IPS-15b (cell line): ENCODE data around the gene PPIP5K1.
"Not testable (repeated sequence)": the region's sequence is repeated elsewhere in the genome, so short reads cannot be mapped to it uniquely, and the experiment has no call there.

Source experiments
- H3K27me3 ChIP-seq: one replicate; pipeline ENCODE4 v1.6.1; 2013; ENCODE audit warnings: low read length; ENCODE audit not compliant: control insufficient read depth, insufficient read depth
- H3K36me3 ChIP-seq: one replicate; pipeline ENCODE4 v1.6.1; 2013; ENCODE audit warnings: low read length; ENCODE audit not compliant: control insufficient read depth, insufficient read depth
- H3K4me1 ChIP-seq: one replicate; pipeline ENCODE4 v1.6.1; 2013; ENCODE audit warnings: mild to moderate bottlenecking, low read length; ENCODE audit not compliant: control insufficient read depth, insufficient read depth
- H3K4me3 ChIP-seq: one replicate; pipeline ENCODE4 v1.5.1; 2013; ENCODE audit warnings: low read depth, low read length
- H3K9ac ChIP-seq: one replicate; pipeline ENCODE4 v1.6.1; 2013; ENCODE audit warnings: low read depth, mild to moderate bottlenecking, low read length
- H3K9me3 ChIP-seq: one replicate; pipeline ENCODE4 v1.6.1; 2013; ENCODE audit warnings: mild to moderate bottlenecking, low read length; ENCODE audit not compliant: control insufficient read depth, insufficient read depth

Gene PPIP5K1

GRCh38 chr15:43538091-43538490, 51.9 kb downstream of the PPIP5K1 start:
- no peak overlapping the region for H3K9ac ChIP-seq
- H3K27me3 ChIP-seq = no peaks in the 10 kb centered on the region
- no peak overlapping the region for H3K4me3 ChIP-seq
- H3K36me3 ChIP-seq = peaks cover 3% of the 10 kb centered on the region
- H3K9me3 ChIP-seq = no peaks in the 10 kb centered on the region
- no peaks in the 10 kb centered on the region for H3K4me1 ChIP-seq

GRCh38 chr15:43534897-43535296, 55.1 kb downstream of the PPIP5K1 start:
- Histone ChIP-seq H3K4me1 (peaks cover 7% of the 10 kb centered on the region), H3K4me3 (no peak overlapping the region), H3K9ac (no peak overlapping the region), H3K36me3 (peaks cover 3% of the 10 kb centered on the region), H3K9me3 (no peaks in the 10 kb centered on the region), H3K27me3 (no peaks in the 10 kb centered on the region)

- not testable (repeated sequence) for H3K9me3 ChIP-seq, H3K4me3 ChIP-seq, H3K36me3 ChIP-seq
These were observed 57.2 kb downstream of the PPIP5K1 start for GRCh38 chr15:43532826-43533225.

GRCh38 chr15:43531018-43531670, 58.9 kb downstream of the PPIP5K1 start:
- H3K27me3 ChIP-seq = no peaks in the 10 kb centered on the region
- H3K36me3 ChIP-seq = peaks cover 3% of the 10 kb centered on the region
- no peak overlapping the region for H3K4me3 ChIP-seq
- no peak overlapping the region for H3K9ac ChIP-seq
- H3K9me3 ChIP-seq = no peaks in the 10 kb centered on the region
- peaks cover 7% of the 10 kb centered on the region for H3K4me1 ChIP-seq

More at GRCh38 chr15:43532826-43533225, 57.2 kb downstream of the PPIP5K1 start:
- not testable (repeated sequence) for H3K4me1 ChIP-seq, H3K27me3 ChIP-seq, H3K9ac ChIP-seq

- H3K9ac ChIP-seq = no peak overlapping the region
- H3K36me3 ChIP-seq = peaks cover 3% of the 10 kb centered on the region
- no peak overlapping the region for H3K4me3 ChIP-seq
- H3K9me3 ChIP-seq = no peaks in the 10 kb centered on the region
- H3K4me1 ChIP-seq = peaks cover 7% of the 10 kb centered on the region
- no peaks in the 10 kb centered on the region for H3K27me3 ChIP-seq
These were observed 60.2 kb downstream of the PPIP5K1 start for GRCh38 chr15:43529587-43530345.

GRCh38 chr15:43529141-43529540, 60.9 kb downstream of the PPIP5K1 start:
- Histone ChIP-seq H3K36me3 (no peaks in the 10 kb centered on the region), H3K4me1 (peaks cover 7% of the 10 kb centered on the region), H3K9me3 (no peaks in the 10 kb centered on the region), H3K9ac (no peak overlapping the region), H3K27me3 (no peaks in the 10 kb centered on the region), H3K4me3 (no peak overlapping the region)

- H3K4me3 ChIP-seq = no peak overlapping the region
- H3K9ac ChIP-seq = no peak overlapping the region
- no peaks in the 10 kb centered on the region for H3K27me3 ChIP-seq
- H3K4me1 ChIP-seq = peaks cover 7% of the 10 kb centered on the region
- H3K36me3 ChIP-seq = no peaks in the 10 kb centered on the region
- H3K9me3 ChIP-seq = no peaks in the 10 kb centered on the region
These were observed 61.4 kb downstream of the PPIP5K1 start for GRCh38 chr15:43528542-43529007.

- Histone ChIP-seq H3K9me3 (no peaks in the 10 kb centered on the region), H3K9ac (no peak overlapping the region), H3K4me3 (no peak overlapping the region), H3K27me3 (no peaks in the 10 kb centered on the region), H3K4me1 (peaks cover 7% of the 10 kb centered on the region), H3K36me3 (no peaks in the 10 kb centered on the region)
These were observed 62.0 kb downstream of the PPIP5K1 start for GRCh38 chr15:43527802-43528541.

GRCh38 chr15:43527016-43527801, 62.8 kb downstream of the PPIP5K1 start:
- no peaks in the 10 kb centered on the region for H3K36me3 ChIP-seq
- H3K9ac ChIP-seq = no peak overlapping the region
- H3K27me3 ChIP-seq = no peaks in the 10 kb centered on the region
- no peaks in the 10 kb centered on the region for H3K9me3 ChIP-seq
- H3K4me1 ChIP-seq = peaks cover 7% of the 10 kb centered on the region
- no peak overlapping the region for H3K4me3 ChIP-seq

GRCh38 chr15:43526261-43526930, 63.6 kb downstream of the PPIP5K1 start:
- Histone ChIP-seq H3K9ac (no peak overlapping the region), H3K4me3 (no peak overlapping the region), H3K27me3 (no peaks in the 10 kb centered on the region), H3K9me3 (no peaks in the 10 kb centered on the region), H3K36me3 (peaks cover 4% of the 10 kb centered on the region), H3K4me1 (peaks cover 4% of the 10 kb centered on the region)

GRCh38 chr15:43525131-43525530, 64.9 kb downstream of the PPIP5K1 start:
- peaks cover 7% of the 10 kb centered on the region for H3K27me3 ChIP-seq
- H3K4me1 ChIP-seq = no peaks in the 10 kb centered on the region
- no peaks in the 10 kb centered on the region for H3K9me3 ChIP-seq
- H3K36me3 ChIP-seq = peaks cover 4% of the 10 kb centered on the region
- H3K4me3 ChIP-seq = no peak overlapping the region
- H3K9ac ChIP-seq = no peak overlapping the region
